Suppressor macrophage treated with lipopolysaccharide for 4 hours (primary cell): ENCODE results near the gene UBE4B.
"Not testable (repeated sequence)": the region's sequence is repeated elsewhere in the genome, so short reads cannot be mapped to it uniquely, and the experiment has no call there.

Experiments used
- DNase-seq: peaks from one replicate; pipeline ENCODE4 v3.0.0-alpha.2; 2020

Gene UBE4B

DNA sequence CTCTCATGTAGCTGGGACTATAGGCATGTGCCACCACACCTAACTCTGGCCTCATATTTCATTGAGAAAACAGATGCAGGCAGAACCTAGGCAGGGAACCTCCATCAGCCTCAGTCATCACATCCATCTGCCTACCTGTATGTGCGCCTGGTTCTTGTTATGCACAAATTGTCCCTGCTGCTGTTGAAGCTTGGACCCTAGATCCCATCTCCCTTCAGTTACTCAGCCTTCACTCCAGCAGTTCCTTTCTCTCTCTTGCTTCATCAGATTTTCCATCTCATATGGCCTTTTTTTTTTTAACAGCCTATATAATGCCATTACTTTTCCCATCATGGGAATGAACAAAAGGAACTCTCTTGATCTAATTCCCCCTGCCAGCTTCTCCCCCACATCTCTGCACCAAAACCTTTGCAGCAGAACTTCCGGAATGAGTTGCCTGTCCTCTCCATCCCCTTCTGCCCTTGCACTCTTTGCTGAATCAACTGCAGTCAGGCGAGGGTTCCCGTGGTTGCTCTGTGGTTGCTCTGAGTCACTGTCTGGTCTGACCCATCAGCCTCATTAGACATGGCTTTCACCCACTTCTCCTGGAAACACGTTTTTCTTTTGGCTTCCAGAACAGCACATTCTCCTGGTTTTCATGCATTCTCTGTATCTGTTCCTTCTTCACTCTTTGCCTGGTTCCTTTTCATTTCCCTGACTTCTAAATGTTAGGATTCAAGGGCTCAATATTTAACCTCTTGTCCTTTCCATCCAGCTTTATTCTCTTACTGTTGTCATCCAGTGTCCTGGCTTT lies 41.5 kb downstream of the UBE4B start:
- peak; percentile 89 for DNase-seq

DNA sequence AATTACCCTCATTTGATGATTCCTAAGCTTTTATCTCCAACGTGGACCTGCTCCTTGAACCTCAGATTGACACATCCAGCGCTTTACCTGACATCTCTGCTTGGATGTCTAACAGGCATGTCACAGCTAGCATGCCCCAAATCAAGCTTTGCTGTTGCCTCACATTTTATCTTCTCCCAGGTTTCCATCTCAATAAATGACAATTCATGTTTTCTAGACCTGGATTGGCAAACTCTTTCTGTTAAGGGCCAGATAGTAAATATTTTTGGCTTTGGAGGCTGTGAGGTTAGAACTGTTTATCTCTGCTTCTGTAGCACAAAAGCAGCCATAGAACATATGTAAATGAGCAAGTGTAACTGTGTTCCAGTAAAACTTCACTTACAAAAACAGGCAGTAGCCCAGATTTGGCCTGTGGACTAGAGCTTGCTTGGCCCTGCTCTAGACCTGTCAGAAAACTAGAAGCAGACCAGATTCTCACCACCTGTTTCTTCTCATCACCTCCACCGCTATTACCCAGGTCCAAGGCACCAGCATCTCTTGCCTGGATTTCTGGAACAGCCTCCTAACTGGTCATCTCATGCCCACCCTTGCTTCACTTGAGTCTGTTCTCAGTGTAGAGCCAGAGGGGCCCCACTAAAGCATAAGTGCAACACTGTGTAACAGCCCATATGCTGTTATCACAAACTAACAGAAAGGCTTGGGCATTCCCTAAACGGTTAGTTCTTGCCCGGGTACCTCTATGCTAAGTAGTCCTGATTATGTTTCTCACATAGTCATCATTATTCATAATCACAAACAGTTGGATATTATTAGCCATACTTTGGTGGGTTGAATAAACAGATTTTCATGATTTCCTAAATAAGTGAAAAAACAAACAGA lies 42.3 kb downstream of the UBE4B start:
- DNase-seq: no peak

DNA sequence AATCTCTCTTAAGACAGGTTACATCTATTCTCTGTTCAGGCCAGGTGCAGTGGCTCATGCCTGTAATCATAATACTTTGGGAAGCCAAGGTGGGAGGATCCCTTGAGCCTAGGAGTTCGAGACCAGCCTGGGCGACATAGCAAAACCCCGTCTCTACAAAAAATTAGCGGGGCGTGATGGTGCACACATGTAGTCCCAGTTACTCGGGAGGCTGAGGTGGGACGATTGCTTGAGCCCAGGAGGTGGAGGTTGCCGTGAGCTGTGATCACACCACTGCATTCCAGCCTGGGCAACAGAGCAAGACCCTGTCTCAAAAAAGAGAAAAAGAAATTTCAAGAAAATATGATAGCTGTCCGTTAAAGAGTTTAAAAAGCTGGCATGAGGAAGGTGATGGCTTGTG lies 43.0 kb downstream of the UBE4B start:
- DNase-seq: no peak

DNA sequence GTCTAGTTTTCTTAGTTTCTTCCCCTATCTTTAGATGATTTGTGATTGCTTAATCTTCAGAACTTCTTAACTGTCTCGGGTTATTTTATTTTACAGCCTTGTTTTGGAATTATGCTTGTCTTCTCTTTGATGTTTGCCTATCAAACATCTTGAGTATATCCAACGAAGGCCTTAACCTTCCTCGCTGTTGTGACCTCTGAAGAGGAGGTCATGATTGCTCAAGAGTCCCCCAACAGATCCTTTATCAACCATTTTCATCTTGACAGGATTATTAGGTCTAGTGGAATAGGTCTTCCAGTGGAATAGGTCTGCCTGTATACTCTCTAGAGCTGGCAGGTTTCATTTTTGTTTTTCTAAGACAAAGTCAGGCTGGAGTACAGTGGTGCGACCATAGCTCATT lies 45.7 kb downstream of the UBE4B start:
- DNase-seq: no peak

- no peak for DNase-seq
Measured at GRCh38 chr1:10080523-10080922, 47.8 kb downstream of the UBE4B start.

GRCh38 chr1:10082785-10083479 lies 50.2 kb downstream of the UBE4B start:
- peak; percentile 18 for DNase-seq

DNA sequence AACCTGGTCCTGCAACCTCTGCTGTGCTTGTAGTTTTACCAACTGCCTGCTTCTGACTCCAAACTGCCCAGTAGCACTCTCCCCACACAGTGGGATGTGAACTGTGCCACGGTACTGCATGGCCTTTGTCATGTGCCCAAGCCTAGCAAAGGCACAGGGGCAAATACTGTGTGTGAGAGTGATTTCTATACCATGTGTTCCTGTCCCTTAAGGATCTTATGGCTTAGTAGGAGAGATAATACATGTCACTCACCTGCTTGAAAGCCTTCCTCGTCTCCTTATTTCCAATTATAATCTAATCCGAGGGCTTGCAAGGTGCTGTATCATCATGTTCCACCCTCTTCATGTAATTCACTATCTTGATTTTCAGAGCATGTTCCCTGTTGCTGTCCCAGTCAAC lies 51.3 kb downstream of the UBE4B start:
- DNase-seq: no peak

DNA sequence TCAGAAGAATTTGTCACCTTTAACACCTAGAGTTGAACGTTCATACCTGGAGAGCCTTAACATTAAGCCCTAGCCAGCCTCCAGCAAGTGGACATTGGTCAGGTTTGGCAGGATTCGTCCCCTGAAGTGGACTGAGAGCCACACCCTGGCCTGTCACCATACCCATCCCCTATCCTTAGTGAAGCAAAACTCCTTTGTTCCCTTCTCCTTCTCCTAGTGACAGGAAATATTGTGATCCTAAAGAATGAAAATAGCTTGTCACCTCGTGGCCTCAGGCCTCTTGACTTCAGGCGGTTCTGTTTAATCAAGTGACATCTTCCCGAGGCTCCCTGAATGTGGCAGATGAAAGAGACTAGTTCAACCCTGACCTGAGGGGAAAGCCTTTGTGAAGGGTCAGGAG lies 52.3 kb downstream of the UBE4B start:
- DNase-seq: no peak

DNA sequence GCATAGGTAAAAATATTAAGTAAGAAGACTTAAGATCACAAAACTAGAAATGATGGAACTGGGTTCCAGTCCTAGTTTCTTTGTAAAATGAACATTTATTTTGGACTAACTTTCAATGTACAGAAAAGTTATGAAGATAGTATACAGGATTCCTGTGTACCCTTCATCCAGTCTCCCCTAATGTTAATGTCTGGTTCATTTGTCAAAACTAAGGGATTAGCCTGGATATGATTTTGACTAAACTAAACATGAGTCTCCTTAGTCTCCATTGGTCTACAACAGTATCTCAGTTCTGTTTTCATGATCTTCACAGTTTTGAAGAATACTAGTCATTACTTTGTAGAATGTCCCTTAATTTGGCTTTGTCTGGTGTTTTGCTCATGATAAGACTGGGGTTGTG lies 54.5 kb downstream of the UBE4B start:
- DNase-seq: no peak

- DNase-seq: no peak
Measured at GRCh38 chr1:10101929-10102328, 69.2 kb downstream of the UBE4B start.

DNA sequence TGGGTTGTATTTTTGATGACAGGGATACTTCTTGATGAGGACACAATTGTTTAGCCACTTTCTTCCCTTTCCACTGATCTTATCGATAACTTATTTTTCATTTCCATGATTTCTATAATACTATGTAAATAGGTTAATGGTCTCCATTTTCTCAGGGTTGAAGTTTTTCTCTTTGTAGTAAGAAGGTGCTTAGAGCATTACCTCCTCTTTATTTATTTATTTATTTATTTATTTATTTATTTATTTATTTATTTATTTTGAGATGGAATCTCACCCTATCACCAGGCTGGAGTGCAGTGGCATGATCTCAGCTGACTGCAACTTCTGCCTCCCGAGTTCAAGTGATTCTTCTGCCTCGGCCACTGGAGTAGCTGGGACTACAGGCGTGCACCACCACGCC lies 70.4 kb downstream of the UBE4B start:
- DNase-seq: no peak

- no peak for DNase-seq
Measured at GRCh38 chr1:10104834-10105233, 72.1 kb downstream of the UBE4B start.

DNA sequence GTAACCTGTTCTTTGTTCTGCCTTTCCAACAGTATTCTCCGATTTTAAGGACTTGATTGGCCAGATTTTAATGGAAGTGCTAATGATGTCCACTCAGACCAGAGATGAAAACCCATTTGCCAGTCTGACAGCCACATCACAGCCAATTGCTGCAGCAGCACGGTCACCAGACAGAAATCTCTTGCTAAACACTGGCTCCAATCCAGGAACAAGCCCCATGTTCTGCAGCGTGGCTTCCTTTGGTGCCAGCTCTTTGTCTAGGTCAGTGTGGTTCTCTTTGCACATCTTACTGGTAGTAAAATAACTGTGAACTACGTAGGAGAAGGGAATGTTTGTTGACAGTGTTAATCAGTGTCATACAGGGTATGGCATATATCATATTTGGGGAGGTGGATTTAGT lies 72.7 kb downstream of the UBE4B start:
- no peak for DNase-seq

DNA sequence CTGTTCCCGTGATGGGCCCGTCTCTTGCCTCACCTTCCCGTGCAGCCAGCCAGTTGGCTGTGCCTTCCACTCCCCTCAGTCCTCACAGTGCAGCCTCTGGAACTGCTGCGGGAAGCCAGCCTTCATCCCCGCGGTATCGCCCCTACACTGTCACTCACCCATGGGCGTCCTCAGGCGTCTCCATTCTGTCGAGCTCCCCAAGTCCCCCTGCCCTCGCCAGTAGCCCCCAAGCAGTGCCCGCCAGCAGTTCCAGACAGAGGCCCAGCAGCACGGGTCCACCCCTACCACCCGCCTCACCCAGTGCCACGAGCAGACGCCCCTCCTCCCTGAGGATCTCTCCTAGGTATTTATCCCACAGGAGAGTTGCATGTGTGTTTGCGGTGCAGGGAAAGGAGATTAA lies 73.5 kb downstream of the UBE4B start:
- DNase-seq: no peak

- no peak for DNase-seq
Measured at GRCh38 chr1:10106756-10107475, 74.2 kb downstream of the UBE4B start.

DNA sequence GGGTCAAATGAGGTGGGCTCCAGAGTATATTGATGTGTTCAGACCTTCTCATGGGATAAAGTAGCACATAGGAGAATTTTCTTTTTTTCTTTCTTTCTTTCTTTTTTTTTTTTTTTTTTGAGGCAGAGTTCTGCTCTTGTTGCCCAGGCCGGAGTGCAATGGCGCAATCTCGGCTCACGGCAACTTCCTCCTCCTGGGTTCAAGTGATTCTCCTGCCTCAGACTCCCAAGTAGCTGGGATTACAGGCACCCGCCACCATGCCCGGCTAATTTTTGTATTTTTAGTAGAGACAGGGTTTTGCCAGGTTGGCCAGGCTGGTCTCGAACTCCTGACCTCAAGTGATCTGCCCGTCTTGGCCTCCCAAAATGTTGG lies 74.7 kb downstream of the UBE4B start:
- not testable (repeated sequence) for DNase-seq

- no peak for DNase-seq
Measured at GRCh38 chr1:10108134-10108663, 75.4 kb downstream of the UBE4B start.

- DNase-seq: no peak
Measured at GRCh38 chr1:10108948-10109708, 76.4 kb downstream of the UBE4B start.

DNA sequence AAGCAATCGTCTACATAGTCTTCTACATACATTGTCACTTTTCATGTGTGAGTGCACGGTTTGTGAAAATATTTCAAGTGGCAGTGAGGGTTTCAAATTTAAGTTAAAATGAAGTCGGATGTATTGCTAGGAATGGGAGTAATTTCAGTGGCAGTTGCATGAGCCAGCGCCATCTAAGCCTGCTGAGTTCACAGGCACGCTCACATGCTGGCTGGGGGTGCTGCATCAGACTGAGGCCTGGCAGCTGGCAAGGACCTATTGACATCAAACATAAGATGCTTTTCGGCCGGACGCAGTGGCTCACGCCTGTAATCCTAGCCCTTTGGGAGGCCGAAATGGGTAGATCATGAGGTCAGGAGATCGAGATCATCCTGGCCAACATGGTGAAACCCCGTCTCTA lies 80.7 kb downstream of the UBE4B start:
- DNase-seq: no peak

- no peak for DNase-seq
Measured at GRCh38 chr1:10114746-10115145, 82.0 kb downstream of the UBE4B start.

DNA sequence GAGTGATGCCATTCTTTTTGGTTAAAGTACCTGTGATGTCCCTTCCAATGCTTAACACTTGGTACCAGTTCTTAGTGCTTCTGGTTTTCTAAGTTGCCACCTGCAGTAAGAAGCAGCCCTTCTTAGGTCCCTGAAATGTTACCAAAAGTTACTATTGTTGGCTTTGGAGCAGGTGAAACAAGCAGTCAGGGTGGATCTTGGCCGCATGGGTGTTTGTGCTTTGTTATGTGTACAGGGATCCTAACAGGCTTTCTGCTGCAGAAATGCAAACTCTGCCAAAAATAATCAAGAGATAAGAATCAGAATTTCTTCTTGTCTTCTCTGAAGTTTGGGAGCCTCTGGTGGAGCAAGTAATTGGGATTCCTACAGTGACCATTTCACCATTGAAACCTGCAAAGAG lies 84.4 kb downstream of the UBE4B start:
- no peak for DNase-seq

GRCh38 chr1:10117865-10118264 lies 85.1 kb downstream of the UBE4B start:
- DNase-seq: no peak
